HG03103 (cell line): Measurements from ENCODE around the gene MRC2.
"Not testable (repeated sequence)": the region's sequence is repeated elsewhere in the genome, so short reads cannot be mapped to it uniquely, and the experiment has no call there.

Experiments
- ATAC-seq: cut with Tn5 transposase; IDR thresholded peaks from one replicate; pipeline ENCODE4 v1.9.1; 2021; ENCODE audit warnings: low read depth; ENCODE audit not compliant: unreplicated experiment

MRC2 gene

DNA sequence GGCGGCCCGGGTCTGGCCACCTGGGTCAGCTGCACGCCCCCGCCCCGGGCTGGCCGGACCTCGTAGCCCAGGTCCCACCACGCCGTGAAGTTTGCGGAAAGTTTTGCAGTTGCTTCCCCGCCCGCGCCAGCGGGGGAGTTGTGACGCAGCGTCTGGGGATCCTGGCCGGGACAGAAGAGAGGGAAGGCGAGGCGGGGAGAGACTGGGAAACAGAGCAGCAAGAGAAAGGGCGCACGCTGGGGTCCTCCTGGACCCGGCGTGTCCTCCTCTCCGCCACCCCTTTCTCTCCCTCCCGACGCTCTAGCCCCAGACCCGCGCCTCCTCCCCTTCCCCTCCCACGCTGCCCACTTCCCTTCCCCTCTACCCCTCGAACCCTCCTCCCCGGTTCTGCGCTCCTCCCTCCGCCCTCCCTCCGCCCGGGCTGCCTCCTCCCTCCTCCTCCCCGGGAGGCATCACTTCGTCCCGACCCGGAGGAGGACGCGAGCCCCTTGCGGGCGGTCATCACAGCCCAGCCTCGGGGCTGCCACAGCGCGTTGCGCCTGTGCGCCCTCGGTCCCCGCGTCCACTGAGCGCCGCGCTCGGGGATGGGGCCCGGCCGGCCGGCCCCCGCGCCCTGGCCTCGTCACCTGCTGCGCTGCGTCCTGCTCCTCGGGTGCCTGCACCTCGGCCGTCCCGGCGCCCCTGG is at the start of gene MRC2:
Gene MRC2, plus strand, starts transcription at position 452 of the 685 bp plus-strand sequence. Its CDS starts 133 bp downstream, at position 585.
- peak; percentile 58 for ATAC-seq

DNA sequence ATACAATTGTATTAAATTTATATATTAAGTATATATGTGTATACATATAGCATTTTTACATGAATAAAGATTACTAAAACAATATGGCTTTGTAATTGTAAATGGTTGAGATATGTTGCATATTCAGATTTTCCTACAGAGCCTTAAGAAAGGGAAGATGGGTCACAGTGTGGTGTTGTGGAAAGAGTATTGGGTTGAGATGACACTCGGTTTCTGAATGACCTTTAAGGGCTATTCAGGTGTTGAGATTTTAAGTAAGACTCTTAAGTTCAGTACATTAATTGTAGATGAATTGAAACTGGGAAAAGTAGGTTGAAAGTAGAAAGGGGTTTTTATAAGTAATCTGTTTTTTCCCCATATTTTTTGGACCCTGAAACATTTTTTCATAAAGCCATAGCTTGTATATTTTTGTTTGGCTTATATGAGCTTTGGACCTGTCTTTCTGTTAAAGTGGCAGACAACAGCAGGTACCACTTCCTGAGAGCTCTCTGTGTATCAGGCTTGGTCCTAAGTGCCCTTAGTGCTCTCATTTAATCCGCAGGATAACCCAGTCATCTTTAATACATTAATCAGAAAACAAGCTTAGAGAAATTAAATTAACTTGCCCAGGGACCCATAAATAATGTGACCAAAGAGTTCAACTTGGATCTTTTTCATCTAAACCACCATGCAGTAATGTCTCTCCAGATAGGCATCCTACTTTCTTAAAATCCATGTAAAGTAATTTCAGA is 48.5 kb upstream of the MRC2 start:
- ATAC-seq, result no peak

GRCh38 chr17:62580947-62581346 is 46.5 kb upstream of the MRC2 start:
- ATAC-seq, result no peak

- no peak for ATAC-seq
These were observed 45.7 kb upstream of the MRC2 start for GRCh38 chr17:62581764-62582163.

DNA sequence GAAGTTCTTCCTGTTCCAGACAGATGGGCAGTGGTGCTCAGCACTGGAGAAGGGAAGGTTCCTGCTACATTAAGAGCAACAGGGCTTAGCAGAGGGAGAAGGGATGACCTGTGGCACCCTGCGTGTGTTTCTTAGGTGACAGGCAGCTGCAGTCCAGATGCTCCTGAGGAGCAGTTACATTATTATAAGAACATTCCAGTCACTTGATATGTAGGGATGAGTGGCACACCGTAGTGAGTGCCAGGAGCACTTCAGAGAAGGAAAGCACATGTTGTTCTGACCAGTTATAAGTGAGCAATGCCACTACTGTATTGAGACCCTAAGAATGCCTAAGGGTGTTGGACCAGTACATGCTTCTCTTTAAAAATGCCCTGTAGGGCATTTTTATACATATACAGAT is 39.9 kb upstream of the MRC2 start:
- no peak for ATAC-seq

- ATAC-seq, result no peak
These were observed 39.4 kb upstream of the MRC2 start for GRCh38 chr17:62588109-62588508.

DNA sequence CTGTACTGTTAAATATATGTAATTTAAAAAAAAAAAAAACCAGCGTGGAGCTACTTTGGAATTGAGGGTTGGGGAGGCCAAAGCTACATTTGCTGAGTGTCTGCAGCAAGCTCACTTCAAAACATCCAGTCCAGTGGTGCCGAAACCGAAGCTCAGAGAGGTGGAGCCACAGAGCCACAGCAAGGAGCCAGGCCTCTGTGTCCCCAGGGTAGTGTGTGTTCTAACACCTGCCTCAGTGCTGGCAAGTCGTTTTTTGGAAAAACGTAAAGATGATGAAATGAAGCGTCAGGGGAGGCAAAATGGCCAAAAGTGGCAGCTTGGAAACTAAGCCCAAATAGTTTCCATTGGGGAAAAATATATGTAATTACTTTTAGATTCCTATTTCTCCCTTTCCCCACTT is 36.1 kb upstream of the MRC2 start:
- ATAC-seq, result no peak

- not testable (repeated sequence) for ATAC-seq
These were observed 35.6 kb upstream of the MRC2 start for GRCh38 chr17:62591822-62592221.

DNA sequence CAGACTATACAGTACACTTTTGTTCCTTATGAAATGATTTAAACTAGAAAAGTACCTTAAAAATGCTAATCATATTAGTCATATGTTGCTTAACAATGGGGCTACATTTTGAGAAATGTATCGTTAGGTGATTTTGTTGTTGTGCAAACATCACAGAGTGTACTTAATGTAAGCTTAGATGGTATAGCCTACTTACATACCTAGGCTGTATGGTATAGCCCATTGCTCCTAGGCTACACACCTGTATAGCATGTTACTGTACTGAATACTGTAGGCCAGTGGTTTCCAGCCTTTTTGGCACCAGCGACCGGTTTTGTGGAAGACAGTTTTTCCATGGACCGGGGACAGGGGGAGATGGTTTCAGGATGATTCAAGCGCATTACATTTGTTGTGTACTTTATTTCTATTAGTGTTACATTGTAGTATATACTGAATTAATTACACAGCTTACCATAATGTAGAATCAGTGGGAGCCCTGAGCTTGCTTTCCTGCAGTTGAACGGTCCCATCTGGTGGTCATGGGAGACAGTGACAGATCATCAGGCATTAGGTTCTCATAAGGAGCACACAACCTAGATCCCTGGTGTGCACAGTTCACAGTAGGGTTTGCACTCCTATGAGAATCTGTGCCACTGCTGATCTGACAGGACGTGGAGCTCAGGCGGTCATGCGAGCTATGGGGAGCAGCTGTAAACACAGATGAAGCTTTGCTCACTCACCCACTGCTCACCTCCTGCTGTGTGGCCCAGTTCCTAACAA is 35.0 kb upstream of the MRC2 start:
- ATAC-seq, result no peak

- ATAC-seq, result no peak
These were observed 32.0 kb upstream of the MRC2 start for GRCh38 chr17:62595484-62595883.

GRCh38 chr17:62596662-62597061 is 30.8 kb upstream of the MRC2 start:
- ATAC-seq, result no peak

DNA sequence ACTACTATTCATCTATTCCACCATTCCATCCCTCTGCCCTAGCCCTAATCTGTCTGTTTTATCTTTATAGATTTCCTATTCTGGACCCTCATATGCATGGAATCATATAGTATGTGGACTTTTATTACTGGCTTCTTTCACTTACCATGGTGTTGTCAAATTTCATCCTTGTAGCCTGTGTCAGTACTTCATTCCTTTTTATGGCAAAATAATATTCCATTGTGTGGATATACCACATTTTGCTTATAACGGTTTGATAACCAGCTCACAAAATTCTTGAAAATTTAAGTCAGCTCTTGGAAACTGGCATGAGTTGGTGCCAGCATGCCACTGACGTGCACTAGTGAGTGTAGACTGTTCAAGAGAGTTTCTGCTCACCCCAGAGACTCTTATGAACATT is 30.3 kb upstream of the MRC2 start:
- ATAC-seq, result no peak

DNA sequence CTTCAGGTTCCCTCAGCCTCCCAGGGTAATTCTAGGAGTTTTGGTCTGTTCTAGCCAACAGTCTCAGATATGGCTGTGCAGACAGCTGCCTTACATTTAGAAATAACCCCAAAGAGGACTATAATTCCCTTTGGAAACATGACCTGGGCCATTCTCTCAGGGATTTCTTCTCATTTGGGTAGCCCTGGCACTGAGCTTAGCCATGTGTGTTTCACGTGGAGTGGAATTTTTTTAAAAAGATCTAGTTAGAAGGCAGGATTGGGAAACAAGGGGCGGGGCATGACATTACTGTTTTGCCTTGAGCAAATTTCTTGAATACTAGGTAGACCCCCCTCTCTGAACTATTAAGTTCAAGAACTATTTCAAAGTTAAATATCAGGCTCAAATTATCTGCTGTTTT is 29.6 kb upstream of the MRC2 start:
- no peak for ATAC-seq

GRCh38 chr17:62599964-62600657 is 27.4 kb upstream of the MRC2 start:
- ATAC-seq, result no peak

GRCh38 chr17:62600805-62601204 is 26.7 kb upstream of the MRC2 start:
- no peak for ATAC-seq

DNA sequence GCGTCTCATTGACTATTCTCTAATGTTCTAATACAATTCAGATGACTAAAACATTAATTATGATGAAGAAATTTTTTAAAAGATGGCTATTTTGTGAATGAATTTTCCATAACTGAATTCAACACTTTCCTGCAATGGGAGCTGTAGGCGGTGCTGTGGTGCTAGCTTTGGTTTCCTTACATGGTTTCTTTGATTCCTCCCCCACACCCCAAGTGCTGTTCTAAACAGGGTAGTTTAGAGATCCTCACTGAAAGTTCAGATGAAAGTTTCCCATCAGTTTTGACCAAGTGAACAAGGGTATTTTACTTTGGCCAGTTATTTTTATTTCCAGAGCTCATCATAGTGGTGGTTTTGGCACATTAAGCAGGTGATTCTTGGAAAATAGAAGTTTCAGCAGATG is 26.0 kb upstream of the MRC2 start:
- no peak for ATAC-seq

- not testable (repeated sequence) for ATAC-seq
These were observed 23.7 kb upstream of the MRC2 start for GRCh38 chr17:62603783-62604182.

GRCh38 chr17:62605588-62605987 is 21.9 kb upstream of the MRC2 start:
- ATAC-seq, result no peak

GRCh38 chr17:62611292-62611691 is 16.2 kb upstream of the MRC2 start:
- ATAC-seq, result peak; percentile 64

DNA sequence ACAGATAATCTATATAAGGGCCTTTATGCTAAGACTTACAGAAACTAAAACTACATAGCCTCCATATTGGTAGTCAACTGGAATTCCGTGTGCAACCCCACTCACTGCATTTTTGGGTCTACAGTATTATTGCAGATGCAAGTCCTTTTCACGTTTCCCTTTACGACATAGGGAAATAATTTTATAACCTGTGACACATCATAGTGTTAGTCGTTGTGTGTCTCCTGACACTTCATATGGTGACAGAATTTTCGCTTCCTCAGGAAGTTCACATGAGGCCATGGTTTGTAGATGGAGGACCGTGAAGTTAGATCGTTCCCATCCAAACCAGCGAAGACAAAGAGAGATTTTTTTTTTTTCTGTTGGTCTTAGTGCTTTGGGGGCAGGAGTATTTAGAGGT is 15.7 kb upstream of the MRC2 start:
- no peak for ATAC-seq

DNA sequence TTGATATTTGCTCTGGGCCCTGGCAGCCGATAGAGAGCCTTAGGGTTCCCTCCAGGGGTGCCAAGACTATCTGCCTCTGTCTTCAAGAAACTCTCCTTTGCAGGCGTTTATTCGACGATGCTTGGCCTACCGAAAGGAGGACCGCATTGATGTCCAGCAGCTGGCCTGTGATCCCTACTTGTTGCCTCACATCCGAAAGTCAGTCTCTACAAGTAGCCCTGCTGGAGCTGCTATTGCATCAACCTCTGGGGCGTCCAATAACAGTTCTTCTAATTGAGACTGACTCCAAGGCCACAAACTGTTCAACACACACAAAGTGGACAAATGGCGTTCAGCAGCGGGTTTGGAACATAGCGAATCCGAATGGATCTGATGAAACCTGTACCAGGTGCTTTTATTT is 15.2 kb upstream of the MRC2 start:
- ATAC-seq, result not testable (repeated sequence)
